ACC112 (cell line): ENCODE measurements around the gene SGCD.
A peak's percentile ranks its signal among the peaks of the same experiment; 100 is the strongest.

ENCODE experiments used
- H2AFZ ChIP-seq: fragments of 200-600 bp; sonication (generic); one replicate; pipeline ENCODE4 v1.6.0; 2017; ENCODE audit warnings: antibody characterized with exemption, low read length; ENCODE audit not compliant: unreplicated experiment
- H3K27ac ChIP-seq: fragments of 200-600 bp; sonication (generic); 2 replicates; pipeline ENCODE4 v1.5.1; 2014; ENCODE audit warnings: low read depth, mild to moderate bottlenecking, antibody characterized with exemption, low read length, moderate library complexity
- H3K27me3 ChIP-seq: fragments of 200-600 bp; sonication (generic); 2 replicates; pipeline ENCODE4 v1.6.1; 2014; ENCODE audit warnings: mild to moderate bottlenecking, antibody characterized with exemption, low read length, moderate library complexity, mixed read lengths; ENCODE audit not compliant: insufficient read depth
- H3K36me3 ChIP-seq: fragments of 200-600 bp; sonication (generic); 2 replicates; pipeline ENCODE4 v1.6.1; 2016; ENCODE audit warnings: mild to moderate bottlenecking, antibody characterized with exemption, low read length, moderate library complexity, mixed read lengths; ENCODE audit not compliant: insufficient read depth
- H3K4me1 ChIP-seq: fragments of 200-600 bp; sonication (generic); one replicate; pipeline ENCODE4 v1.6.1; 2016; ENCODE audit warnings: low read length, mixed read lengths; ENCODE audit not compliant: insufficient read depth, unreplicated experiment, control insufficient read depth
- H3K4me3 ChIP-seq: fragments of 200-600 bp; sonication (generic); 2 replicates; pipeline ENCODE4 v1.5.1; 2014; ENCODE audit warnings: mild to moderate bottlenecking, low read depth, low read length
- H3K79me2 ChIP-seq: fragments of 200-600 bp; sonication (generic); one replicate; pipeline ENCODE4 v1.6.0; 2016; ENCODE audit warnings: low read length; ENCODE audit not compliant: control insufficient read depth, unreplicated experiment, insufficient read depth

SGCD gene

DNA sequence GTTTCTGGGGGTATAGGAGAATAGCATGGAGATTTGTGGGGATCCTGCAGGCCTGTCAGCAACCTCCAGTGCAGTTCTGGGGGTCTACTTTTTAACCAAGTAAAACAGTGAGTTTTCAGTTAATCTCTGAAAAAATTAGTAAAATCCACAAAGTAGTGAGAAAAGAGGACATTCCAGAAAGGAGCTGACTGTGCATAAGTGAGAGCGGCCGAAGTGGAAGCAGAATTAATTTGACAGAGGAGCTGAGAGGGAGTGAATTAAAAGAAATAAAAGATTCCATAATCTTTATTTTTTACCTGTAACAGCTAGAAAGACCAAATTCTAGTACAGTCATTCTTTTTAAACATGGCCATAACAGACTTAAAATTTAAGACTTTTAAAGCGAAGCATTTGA, 149.2 kb downstream of the SGCD start:
- no peaks in the 10 kb centered on the region for H3K27me3 ChIP-seq

DNA sequence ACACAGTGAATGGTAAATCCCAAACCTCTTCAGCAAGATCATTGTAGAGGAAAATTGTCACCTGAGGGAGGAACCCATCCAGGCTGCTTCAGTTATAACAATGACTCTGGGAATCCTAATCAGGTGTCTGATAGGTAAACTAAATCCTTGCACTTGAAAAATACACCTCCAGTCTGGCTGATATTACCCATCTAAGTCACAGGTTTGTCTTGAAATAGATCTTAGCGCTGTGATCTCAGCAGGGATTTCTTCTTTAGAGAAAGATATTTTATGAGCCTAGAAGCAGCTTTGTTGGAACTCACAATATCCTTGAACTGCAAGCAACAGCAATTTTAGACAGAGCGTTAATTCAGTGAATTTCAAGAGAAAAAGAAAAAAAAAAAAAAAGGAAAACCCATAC, 149.7 kb downstream of the SGCD start:
- no peaks in the 10 kb centered on the region for H3K79me2 ChIP-seq
- H3K27ac ChIP-seq: no peak overlapping the region
- no peaks in the 10 kb centered on the region for H3K36me3 ChIP-seq
- no peak overlapping the region for H2AFZ ChIP-seq
- H3K4me1 ChIP-seq: peaks cover 31% of the 10 kb centered on the region
- H3K27me3 ChIP-seq: no peaks in the 10 kb centered on the region
- no peak overlapping the region for H3K4me3 ChIP-seq

More for the DNA sequence above, 149.2 kb downstream of the SGCD start:
- H3K4me3 ChIP-seq: no peak overlapping the region
- H3K36me3 ChIP-seq: no peaks in the 10 kb centered on the region
- H3K27ac ChIP-seq: peak overlapping the region; percentile 37
- no peaks in the 10 kb centered on the region for H3K79me2 ChIP-seq
- no peak overlapping the region for H2AFZ ChIP-seq
- peaks cover 31% of the 10 kb centered on the region for H3K4me1 ChIP-seq

DNA sequence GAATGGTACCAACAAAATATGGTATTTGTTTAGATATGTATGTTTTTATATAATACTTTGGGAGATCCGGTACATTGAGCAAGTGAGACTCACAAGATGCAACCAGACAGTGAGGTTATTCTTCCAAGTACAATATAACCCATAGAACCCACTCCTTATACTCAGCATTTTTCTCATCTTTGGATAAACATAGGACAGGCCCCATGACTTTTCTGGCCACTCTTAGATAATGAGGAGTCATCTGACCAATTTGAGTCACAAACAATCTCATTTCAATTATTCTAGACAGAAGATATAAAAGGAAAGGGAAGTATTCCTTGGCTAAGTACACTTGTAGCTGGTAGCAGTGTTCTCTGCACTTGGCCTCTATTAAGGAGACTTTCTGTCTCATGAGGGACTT, 150.2 kb downstream of the SGCD start:
- no peaks in the 10 kb centered on the region for H3K27me3 ChIP-seq
- H3K4me3 ChIP-seq: no peak overlapping the region
- H3K36me3 ChIP-seq: no peaks in the 10 kb centered on the region
- H2AFZ ChIP-seq: no peak overlapping the region
- no peak overlapping the region for H3K27ac ChIP-seq
- H3K4me1 ChIP-seq: peaks cover 31% of the 10 kb centered on the region
- H3K79me2 ChIP-seq: no peaks in the 10 kb centered on the region

DNA sequence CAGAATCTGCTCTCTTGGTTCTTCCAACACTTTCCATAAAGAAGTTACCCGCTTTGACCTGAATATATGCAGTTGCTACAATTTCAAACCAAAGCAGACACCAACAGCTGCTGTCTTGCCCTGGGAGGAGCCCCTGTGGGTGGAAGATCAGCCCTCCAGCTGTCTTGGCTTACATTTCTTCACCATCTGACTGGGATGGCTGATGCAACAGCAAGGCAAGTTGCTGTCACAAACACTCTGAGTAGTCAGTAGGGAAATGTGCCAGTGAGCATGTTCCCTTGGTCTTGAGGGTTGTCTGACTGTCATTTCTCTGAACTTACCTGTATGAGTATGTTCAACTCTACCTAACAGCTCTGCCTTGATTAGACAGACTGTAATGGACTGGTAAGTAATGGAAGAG, 152.9 kb downstream of the SGCD start:
- Histone ChIP-seq H3K4me1 (peaks cover 16% of the 10 kb centered on the region), H3K27ac (no peak overlapping the region), H3K27me3 (no peaks in the 10 kb centered on the region), H3K36me3 (no peaks in the 10 kb centered on the region), H3K79me2 (no peaks in the 10 kb centered on the region), H2AFZ (no peak overlapping the region), H3K4me3 (no peak overlapping the region)

DNA sequence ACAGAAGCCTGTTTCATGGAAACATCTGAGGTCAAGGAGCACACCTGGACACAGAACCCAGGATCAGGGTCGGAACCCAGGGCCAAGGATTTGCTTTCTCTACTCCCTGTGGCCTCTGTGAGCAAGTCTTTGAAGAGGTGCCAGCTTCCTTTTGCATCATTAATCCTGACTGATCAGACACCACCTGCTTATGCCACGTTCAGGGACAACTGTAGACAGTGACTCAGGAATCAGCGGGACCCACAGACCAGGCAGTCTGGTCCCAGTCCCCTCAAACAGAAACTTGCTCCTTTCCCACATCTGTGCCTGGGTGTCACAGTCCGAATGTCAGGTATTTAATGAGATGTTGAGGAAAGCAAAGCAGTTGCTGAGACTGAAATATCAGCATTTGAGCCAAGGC, 154.8 kb downstream of the SGCD start:
- H3K4me3 ChIP-seq: no peak overlapping the region
- no peaks in the 10 kb centered on the region for H3K27me3 ChIP-seq
- no peak overlapping the region for H2AFZ ChIP-seq
- H3K27ac ChIP-seq: no peak overlapping the region
- H3K36me3 ChIP-seq: no peaks in the 10 kb centered on the region
- H3K79me2 ChIP-seq: no peaks in the 10 kb centered on the region
- no peaks in the 10 kb centered on the region for H3K4me1 ChIP-seq

DNA sequence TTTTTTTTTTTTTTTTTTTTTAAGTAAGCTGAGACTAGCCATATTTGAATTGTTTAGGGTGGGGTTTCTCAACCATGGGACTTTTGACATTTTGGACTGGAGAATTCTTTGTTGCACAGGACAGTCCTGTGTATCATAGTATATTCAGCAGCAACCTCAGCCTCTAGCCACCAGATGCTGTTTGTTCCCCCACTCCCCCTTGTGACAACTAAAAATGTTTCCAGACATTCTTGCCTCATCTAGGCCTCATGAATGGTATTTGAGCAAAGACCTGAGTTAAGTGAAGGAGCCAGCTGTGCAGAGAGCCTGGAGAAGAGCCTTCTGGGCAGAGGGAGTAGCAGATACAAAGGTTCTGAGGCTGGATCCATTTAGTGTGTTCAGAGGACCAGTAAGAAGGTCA, 155.9 kb downstream of the SGCD start:
- Histone ChIP-seq H3K4me3 (no peak overlapping the region), H3K36me3 (no peaks in the 10 kb centered on the region)

DNA sequence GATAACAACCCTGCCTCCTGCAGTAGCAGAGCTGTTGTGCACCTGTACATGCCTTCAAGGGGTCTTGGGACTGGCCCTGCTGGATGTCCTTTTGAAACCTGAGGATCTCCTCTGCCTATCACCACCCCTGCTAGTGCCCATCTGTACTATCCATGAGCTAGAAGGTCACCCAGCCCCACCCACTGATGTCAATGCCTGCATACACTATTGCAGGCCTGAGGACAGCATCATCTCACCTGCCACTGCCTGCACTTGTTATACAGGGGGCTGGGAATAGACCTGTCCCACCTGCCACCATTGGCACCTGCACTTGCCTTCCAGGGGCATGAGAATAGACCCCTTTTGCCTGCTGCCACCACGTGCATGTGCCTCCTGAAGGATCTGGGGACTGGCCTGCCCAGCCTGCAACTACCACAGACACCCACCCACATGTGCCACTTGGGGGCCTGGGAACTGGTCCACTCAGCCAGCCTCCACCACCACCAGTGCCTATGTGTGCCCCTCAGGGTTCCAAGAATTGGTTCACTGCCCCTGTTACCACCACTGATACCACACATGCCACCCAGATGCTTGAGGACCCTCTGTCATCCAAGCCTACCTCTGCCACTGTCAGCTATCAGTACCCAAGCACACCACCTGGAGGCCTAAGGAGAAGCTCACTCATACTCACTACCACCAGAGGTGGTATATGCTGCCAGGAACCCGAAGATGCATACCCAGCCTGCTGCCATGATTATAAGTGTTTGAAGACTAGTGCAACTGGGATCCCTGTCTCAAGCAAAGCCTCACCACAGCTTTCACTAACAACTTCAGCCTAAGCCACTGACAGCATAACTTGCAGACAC, 159.7 kb downstream of the SGCD start:
- no peaks in the 10 kb centered on the region for H3K4me1 ChIP-seq
- H2AFZ ChIP-seq: no peak overlapping the region
- no peak overlapping the region for H3K4me3 ChIP-seq
- H3K27ac ChIP-seq: no peak overlapping the region
- no peaks in the 10 kb centered on the region for H3K27me3 ChIP-seq
- H3K36me3 ChIP-seq: no peaks in the 10 kb centered on the region
- no peaks in the 10 kb centered on the region for H3K79me2 ChIP-seq

More for the DNA sequence above, 155.9 kb downstream of the SGCD start:
- no peaks in the 10 kb centered on the region for H3K79me2 ChIP-seq
- no peak overlapping the region for H3K27ac ChIP-seq
- H2AFZ ChIP-seq: no peak overlapping the region
- no peaks in the 10 kb centered on the region for H3K27me3 ChIP-seq
- no peaks in the 10 kb centered on the region for H3K4me1 ChIP-seq

DNA sequence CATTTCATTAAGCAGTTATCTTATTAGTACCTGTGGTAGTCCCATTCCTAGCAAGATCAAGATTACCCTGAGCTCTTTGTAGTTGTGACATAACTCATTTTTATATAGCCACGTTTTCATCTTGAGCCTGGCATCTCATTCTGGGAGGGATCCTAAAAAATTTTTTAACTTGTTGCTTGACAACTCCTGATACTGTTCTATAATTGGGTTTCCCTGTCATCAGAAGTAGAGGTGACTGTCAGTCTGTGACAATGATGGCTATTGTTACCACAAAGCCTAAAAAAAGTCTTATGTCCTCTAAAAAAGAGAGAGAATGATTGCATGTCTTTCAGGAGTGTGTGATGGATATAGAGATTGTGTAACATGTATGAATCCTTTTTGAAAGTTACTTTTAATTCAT, 164.8 kb downstream of the SGCD start:
- Histone ChIP-seq H3K4me1 (no peaks in the 10 kb centered on the region), H2AFZ (no peak overlapping the region), H3K27ac (no peak overlapping the region), H3K27me3 (no peaks in the 10 kb centered on the region), H3K4me3 (no peak overlapping the region), H3K79me2 (no peaks in the 10 kb centered on the region), H3K36me3 (no peaks in the 10 kb centered on the region)

DNA sequence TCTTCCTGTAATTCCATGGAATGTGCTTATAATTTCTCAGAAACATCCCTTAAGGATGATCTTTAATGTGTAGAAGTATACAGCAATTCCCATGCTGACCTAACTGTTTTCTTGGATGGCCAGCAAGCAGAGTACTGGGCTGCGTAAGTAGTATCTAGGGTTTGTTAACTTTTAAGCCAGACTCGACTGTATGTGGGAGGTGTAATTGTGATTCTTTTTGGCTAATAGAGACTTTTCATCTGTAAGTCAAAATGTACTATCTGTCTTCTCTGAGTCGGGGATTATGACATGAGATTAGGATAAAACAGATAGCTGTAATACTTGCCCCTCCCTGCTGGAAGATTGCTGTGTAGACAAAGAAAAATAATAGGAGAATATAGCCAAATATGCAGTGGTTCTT, 169.3 kb downstream of the SGCD start:
- H3K4me3 ChIP-seq: no peak overlapping the region
- H3K36me3 ChIP-seq: no peaks in the 10 kb centered on the region
- no peak overlapping the region for H2AFZ ChIP-seq

DNA sequence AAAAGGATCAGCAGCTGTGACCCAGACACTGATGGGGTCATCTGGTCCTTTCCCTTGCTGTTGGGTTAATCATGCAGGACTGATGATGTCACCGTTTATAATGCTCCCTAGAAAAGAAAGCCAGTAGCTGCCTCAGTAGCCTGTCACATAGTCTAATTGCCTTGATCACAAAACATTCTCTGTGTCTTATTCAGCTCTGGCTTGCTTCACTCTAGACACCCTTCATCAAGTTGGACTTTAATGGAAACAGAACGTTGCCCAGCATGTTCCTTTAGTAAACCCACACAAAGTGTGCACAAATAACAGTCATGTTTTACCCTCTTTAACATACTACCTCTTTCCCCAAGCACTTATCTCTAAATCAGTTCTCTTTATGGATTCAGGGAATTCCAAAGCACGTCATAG, 170.8 kb downstream of the SGCD start:
- H3K4me3 ChIP-seq: no peak overlapping the region
- H3K27ac ChIP-seq: no peak overlapping the region
- H2AFZ ChIP-seq: no peak overlapping the region
- no peaks in the 10 kb centered on the region for H3K36me3 ChIP-seq
- H3K4me1 ChIP-seq: no peaks in the 10 kb centered on the region
- H3K27me3 ChIP-seq: no peaks in the 10 kb centered on the region
- no peaks in the 10 kb centered on the region for H3K79me2 ChIP-seq

More for the DNA sequence above, 169.3 kb downstream of the SGCD start:
- Histone ChIP-seq H3K27ac (no peak overlapping the region), H3K4me1 (no peaks in the 10 kb centered on the region), H3K27me3 (no peaks in the 10 kb centered on the region), H3K79me2 (no peaks in the 10 kb centered on the region)

DNA sequence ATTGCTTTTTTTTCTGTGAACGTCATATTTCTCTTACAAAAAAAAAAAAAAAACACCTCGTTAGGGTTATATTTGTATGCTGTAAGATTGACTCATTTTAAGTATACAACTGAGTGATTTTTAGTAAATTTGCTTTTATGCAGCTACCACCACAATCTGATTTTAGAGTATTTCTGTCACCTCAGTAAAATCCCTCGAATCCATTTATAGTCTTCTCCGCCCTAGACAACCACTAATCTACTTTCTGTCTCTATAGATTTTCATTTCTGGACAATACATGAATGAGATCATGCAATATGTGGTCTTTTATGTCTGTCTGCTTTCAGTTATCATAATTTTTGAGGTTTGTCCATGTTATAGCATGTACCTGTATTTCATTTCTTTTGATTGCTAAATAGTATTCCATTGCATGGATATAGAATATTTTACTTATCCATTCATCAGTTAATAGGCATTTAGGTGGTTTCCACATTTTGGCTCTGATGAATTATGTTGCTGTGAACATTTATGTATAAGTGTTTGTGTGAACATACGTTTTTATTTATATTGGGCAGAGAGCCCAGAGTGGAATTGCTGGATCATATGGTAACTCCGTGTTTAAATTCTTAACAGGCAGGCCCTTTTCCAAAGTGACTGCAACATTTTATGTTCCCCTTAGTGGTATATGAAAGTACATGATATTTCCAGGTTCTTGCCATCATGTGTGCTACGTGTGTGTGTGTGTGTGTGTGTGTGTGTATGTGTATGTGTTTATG, 171.4 kb downstream of the SGCD start:
- H3K27ac ChIP-seq: no peak overlapping the region
- H3K4me1 ChIP-seq: no peaks in the 10 kb centered on the region
- H3K27me3 ChIP-seq: no peaks in the 10 kb centered on the region
- no peak overlapping the region for H2AFZ ChIP-seq
- no peaks in the 10 kb centered on the region for H3K36me3 ChIP-seq
- H3K4me3 ChIP-seq: no peak overlapping the region
- H3K79me2 ChIP-seq: no peaks in the 10 kb centered on the region
